Caco-2 (cell line): ENCODE data around the gene UCN2. TPM values are rescaled to one million over a fixed set of nuclear protein-coding genes. Genes with fewer than 3 reads are reported as not detected.

ENCODE experiments used
- BruUV-seq: library from RNA; stranded (reverse); fragments of 400-500 nt; replicated peaks from 2 replicates; lab custom pipeline; 2021; lab: Mats Ljungman, UMichigan
- CTCF ChIA-PET: fragments of 300-600 bp; sonication (Branson Sonifier 250); formaldehyde crosslinking; loops from one replicate; lab custom pipeline; 2022; ENCODE audit warnings: antibody characterized with exemption; lab: Charles Lee
- POLR2A ChIA-PET: fragments of 300-600 bp; sonication (Branson Sonifier 250); formaldehyde crosslinking; loops from one replicate; lab custom pipeline; 2022; ENCODE audit warnings: antibody characterized with exemption; lab: Charles Lee
- DNase-seq, 2 experiments: peaks; one replicate each; pipeline versions ENCODE4 v3.0.0 to v3.0.0-alpha.2; 2020 to 2022
- H3K27me3 ChIP-seq: replicated peaks from 2 replicates; pipeline ENCODE4 v1.6.0; 2011; ENCODE audit warnings: low read length; ENCODE audit not compliant: control insufficient read depth, insufficient read depth
- H3K36me3 ChIP-seq: 2 replicates; pipeline ENCODE4 v1.5.1; 2011; ENCODE audit warnings: low read length; ENCODE audit not compliant: control insufficient read depth, insufficient read depth
- H3K4me1 ChIP-seq: fragments of 250-450 bp; sonication (Bioruptor Pico); 2 replicates; pipeline ENCODE4 v1.5.1; 2020; ENCODE audit warnings: mild to moderate bottlenecking
- H3K4me3 ChIP-seq: 2 replicates; pipeline ENCODE4 v1.5.1; 2011; ENCODE audit warnings: low read depth, mild to moderate bottlenecking, control low read depth, low read length
- H3K9me3 ChIP-seq: fragments of 250-450 bp; sonication (Bioruptor Pico); 2 replicates; pipeline ENCODE4 v1.5.1; 2020; ENCODE audit warnings: mild to moderate bottlenecking, moderate library complexity
- H3K27ac Mint-ChIP-seq: one replicate; pipeline ENCODE4 v1.8.0; 2022; ENCODE audit warnings: mixed read lengths; ENCODE audit not compliant: unreplicated experiment
- H3K27me3 Mint-ChIP-seq: one replicate; pipeline ENCODE4 v1.8.0; 2022; ENCODE audit warnings: mixed read lengths; ENCODE audit not compliant: insufficient read depth, unreplicated experiment
- H3K36me3 Mint-ChIP-seq: one replicate; pipeline ENCODE4 v1.8.0; 2022; ENCODE audit warnings: mild to moderate bottlenecking, mixed read lengths; ENCODE audit not compliant: insufficient read depth, unreplicated experiment
- H3K4me1 Mint-ChIP-seq: one replicate; pipeline ENCODE4 v1.8.0; 2022; ENCODE audit warnings: low read depth, mixed read lengths; ENCODE audit not compliant: unreplicated experiment
- H3K4me3 Mint-ChIP-seq: one replicate; pipeline ENCODE4 v1.8.0; 2022; ENCODE audit warnings: mild to moderate bottlenecking, moderate library complexity, mixed read lengths; ENCODE audit not compliant: unreplicated experiment
- H3K9me3 Mint-ChIP-seq: one replicate; pipeline ENCODE4 v1.8.0; 2022; ENCODE audit warnings: mixed read lengths; ENCODE audit not compliant: unreplicated experiment
- intact Hi-C: fragments of 100-400 bp; cut with micrococcal nuclease; formaldehyde crosslinking; loops from one replicate; pipeline ENCODE4 v1.10.0; 2022; ENCODE audit not compliant: unreplicated experiment
- total RNA-seq: library from RNA; stranded (reverse); gene quantifications from 2 replicates; pipeline ENCODE4 v1.2.3, GENCODE V29; 2022
- TF ChIP-seq, protein P1 (sequence below), 2 experiments: fragments of 200-600 bp in 1 of 2; IDR thresholded peaks; 1 replicate in 1 of 2; 2 replicates in 1 of 2; pipeline versions ENCODE4 v1.5.1 to v1.8.0; 2011 to 2022; ENCODE audit warnings: antibody characterized with exemption in 1 of 2, control low read depth in 1 of 2, inconsistent platforms in 1 of 2, low read depth in 1 of 2, low read length in 1 of 2, mild to moderate bottlenecking in 1 of 2, moderate library complexity in 1 of 2; ENCODE audit not compliant: insufficient read depth in 1 of 2, severe bottlenecking in 1 of 2, unreplicated experiment in 1 of 2

The UCN2 gene
- total RNA-seq, 1 experiment from 2014 or later = 0.54 TPM

DNA sequence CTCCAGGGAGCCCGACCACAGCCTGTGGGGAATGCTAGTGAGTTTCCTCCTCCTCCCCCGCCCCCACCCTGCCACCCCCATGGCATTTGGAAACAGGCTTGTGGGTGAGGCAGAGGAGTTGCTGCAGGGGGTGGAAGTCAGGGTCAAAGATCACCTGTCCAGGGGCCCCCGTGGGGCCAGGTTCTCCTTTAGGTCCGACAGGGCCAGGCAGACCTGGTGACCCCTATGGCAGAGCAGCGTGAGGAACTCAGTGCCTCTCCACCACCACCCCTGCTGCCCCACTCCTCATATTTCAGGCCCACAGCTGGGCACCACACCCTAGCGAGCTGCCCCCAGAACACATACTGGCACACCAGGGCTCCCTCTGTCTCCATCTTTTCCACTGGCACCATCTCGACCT lies 8.9 kb upstream of the UCN2 start:
- Histone ChIP-seq H3K9me3 (no peaks in the 10 kb centered on the region), H3K27me3 (no peaks in the 10 kb centered on the region), H3K4me1 (no peaks in the 10 kb centered on the region), H3K4me3 (no peak overlapping the region), H3K36me3 (no peaks in the 10 kb centered on the region)
- Mint-ChIP-seq H3K27me3 (no peaks in the 10 kb centered on the region), H3K4me1 (no peaks in the 10 kb centered on the region), H3K4me3 (no peak overlapping the region), H3K36me3 (no peaks in the 10 kb centered on the region), H3K9me3 (no peaks in the 10 kb centered on the region), H3K27ac (no peak overlapping the region)
- BruUV-seq = no TSS peak
- intact Hi-C loops = no loop called here
- TF ChIP-seq, protein P1, sequence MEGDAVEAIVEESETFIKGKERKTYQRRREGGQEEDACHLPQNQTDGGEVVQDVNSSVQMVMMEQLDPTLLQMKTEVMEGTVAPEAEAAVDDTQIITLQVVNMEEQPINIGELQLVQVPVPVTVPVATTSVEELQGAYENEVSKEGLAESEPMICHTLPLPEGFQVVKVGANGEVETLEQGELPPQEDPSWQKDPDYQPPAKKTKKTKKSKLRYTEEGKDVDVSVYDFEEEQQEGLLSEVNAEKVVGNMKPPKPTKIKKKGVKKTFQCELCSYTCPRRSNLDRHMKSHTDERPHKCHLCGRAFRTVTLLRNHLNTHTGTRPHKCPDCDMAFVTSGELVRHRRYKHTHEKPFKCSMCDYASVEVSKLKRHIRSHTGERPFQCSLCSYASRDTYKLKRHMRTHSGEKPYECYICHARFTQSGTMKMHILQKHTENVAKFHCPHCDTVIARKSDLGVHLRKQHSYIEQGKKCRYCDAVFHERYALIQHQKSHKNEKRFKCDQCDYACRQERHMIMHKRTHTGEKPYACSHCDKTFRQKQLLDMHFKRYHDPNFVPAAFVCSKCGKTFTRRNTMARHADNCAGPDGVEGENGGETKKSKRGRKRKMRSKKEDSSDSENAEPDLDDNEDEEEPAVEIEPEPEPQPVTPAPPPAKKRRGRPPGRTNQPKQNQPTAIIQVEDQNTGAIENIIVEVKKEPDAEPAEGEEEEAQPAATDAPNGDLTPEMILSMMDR (IDR thresholded peaks at IDR 0.05; ENCODE audit: insufficient read depth in 1 of 2, low read depth in 1 of 2, low read length in 1 of 2, severe bottlenecking in 1 of 2, unreplicated experiment in 1 of 2) = no peak
- CTCF ChIA-PET = no interaction called here
- no peak for DNase-seq
- POLR2A ChIA-PET = no interaction called here

DNA sequence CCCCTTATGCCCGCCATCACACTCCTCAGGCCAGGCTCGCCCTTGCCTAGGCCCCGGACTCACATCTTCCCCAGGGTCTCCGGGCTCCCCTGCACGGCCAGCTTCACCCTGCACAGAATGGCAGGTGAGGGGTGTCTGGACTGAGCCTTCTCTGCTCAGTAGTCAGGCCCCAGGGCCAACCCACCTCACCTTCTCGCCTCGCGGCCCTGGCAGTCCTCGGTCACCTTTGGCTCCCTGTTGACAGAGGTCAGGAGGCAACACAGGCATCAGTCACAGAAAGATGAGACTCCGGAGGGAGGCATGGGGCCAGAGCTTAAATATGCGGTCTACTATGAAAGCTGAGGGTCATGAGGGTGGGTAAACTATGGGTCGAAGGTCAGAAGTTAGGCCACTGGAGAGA lies 8.4 kb upstream of the UCN2 start:
- intact Hi-C loops = no loop called here
- ChIA-PET CTCF (no interaction called here), POLR2A (no interaction called here)
- no peaks in the 10 kb centered on the region for H3K27me3 Mint-ChIP-seq
- no peaks in the 10 kb centered on the region for H3K9me3 Mint-ChIP-seq
- H3K4me3 ChIP-seq = no peak overlapping the region
- no peak overlapping the region for H3K4me3 Mint-ChIP-seq
- TF ChIP-seq, protein P1 (IDR thresholded peaks at IDR 0.05; ENCODE audit: insufficient read depth in 1 of 2, low read depth in 1 of 2, low read length in 1 of 2, severe bottlenecking in 1 of 2, unreplicated experiment in 1 of 2) = no peak
- H3K4me1 Mint-ChIP-seq = no peaks in the 10 kb centered on the region
- no peaks in the 10 kb centered on the region for H3K9me3 ChIP-seq
- no peaks in the 10 kb centered on the region for H3K27me3 ChIP-seq
- no peaks in the 10 kb centered on the region for H3K36me3 Mint-ChIP-seq
- H3K36me3 ChIP-seq = no peaks in the 10 kb centered on the region
- no TSS peak for BruUV-seq
- no peaks in the 10 kb centered on the region for H3K4me1 ChIP-seq
- DNase-seq = no peak
- no peak overlapping the region for H3K27ac Mint-ChIP-seq

DNA sequence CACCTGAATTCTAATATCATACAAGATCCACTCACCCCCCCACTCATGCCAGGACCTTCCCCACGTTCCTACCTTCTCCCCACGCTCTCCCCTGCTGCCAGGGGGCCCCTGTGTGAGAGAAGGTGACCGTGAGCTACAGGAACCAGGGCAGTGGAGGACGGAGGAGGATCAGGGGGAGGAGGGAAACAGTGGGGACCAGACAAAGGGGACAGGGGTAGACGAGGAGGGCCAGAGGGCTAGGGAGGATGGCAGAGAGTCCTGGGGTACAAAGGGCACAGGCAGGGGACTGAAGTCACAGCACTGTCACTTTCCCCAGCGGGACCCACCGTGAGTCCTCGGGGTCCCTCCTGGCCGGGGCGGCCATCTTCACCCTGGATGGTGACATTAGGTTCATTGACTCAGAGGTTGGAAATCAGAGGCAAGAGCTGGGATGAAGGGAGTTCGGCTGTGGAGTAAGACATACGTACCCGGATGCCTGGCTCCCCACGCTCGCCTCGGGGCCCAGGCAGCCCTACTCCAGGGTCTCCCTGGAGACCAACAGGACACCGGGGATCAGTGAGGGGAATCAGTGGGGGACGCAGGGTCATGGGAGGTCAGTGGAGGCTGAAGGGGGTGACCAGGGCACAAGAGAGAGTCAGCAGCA lies 6.3 kb upstream of the UCN2 start:
- Mint-ChIP-seq H3K9me3 (no peaks in the 10 kb centered on the region), H3K27me3 (no peaks in the 10 kb centered on the region), H3K4me3 (no peak overlapping the region), H3K36me3 (no peaks in the 10 kb centered on the region), H3K27ac (no peak overlapping the region), H3K4me1 (no peaks in the 10 kb centered on the region)
- no peaks in the 10 kb centered on the region for H3K9me3 ChIP-seq
- TF ChIP-seq, protein P1 (IDR thresholded peaks at IDR 0.05; ENCODE audit: insufficient read depth in 1 of 2, low read depth in 1 of 2, low read length in 1 of 2, severe bottlenecking in 1 of 2, unreplicated experiment in 1 of 2) = no peak
- no TSS peak for BruUV-seq
- H3K4me3 ChIP-seq = no peak overlapping the region
- H3K36me3 ChIP-seq = no peaks in the 10 kb centered on the region
- CTCF ChIA-PET = no interaction called here
- DNase-seq = no peak
- no peaks in the 10 kb centered on the region for H3K4me1 ChIP-seq
- POLR2A ChIA-PET = no interaction called here
- H3K27me3 ChIP-seq = no peaks in the 10 kb centered on the region
- intact Hi-C loops = no loop called here
